ENCODE results near the gene HGF. TPM values are rescaled to one million over a fixed set of nuclear protein-coding genes. Genes with fewer than 3 reads are reported as not detected.

The HGF gene
- total and polyA plus RNA-seq, 2 of the 8 experiments (the other 6 are each of a cell fraction or from before 2014, with no cell fraction given): 0.05 to 0.60 TPM

DNA sequence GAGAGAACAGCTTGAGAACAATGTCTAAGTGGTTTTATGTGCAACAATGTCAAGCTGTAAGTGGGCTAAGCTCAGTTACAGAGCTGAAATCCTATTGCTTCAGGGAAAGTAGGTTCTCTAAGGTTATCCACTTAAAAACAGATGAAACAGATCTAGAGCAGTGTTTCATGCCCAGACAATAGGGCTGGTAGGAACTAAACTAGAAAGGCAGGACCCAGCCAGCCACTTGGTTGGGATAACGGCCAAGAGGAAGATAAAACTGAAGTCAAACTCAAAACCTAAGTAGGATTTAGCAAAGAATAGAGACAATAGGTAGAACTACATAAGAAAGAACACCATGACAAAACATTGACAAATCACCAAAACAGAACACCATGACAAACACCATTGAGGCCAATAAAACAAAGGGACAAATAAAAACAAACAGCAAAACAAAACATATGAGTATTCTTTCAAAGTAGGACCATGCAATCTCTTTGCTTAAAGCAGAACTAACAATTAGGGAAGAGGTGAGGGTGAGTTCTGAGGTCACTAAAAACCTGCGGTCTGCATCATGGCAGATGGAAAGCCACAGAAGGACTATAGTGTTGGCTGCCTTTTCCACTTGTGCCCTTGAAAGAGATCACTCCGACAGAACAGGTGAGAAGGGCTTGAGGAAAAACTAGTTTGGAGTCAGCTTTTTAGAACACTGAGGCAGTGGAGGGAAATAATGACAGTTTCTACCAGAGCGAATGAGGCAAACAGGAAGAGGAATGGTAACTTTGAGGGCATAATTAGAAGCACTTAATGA lies 81.0 kb downstream of the HGF start (continued):
- TF ChIP-seq HDAC2 (IDR thresholded peaks at IDR 0.05; ENCODE audit: borderline replicate concordance in 1 of 2, low read depth in 2 of 2, low read length in 2 of 2) (no peak), ZNF274 (IDR thresholded peaks at IDR 0.05; ENCODE audit: borderline replicate concordance, extremely low read depth, low read length) (no peak), POU5F1 (IDR thresholded peaks at IDR 0.05; ENCODE audit: low read depth, low read length) (no peak), EGR1 (IDR thresholded peaks at IDR 0.05; ENCODE audit: borderline replicate concordance, low read depth, low read length) (no peak), TAF1 (IDR thresholded peaks at IDR 0.05; ENCODE audit: low read depth, low read length) (no peak), BRCA1 (IDR thresholded peaks at IDR 0.05; ENCODE audit: low read depth, low read length) (no peak), GTF2F1 (IDR thresholded peaks at IDR 0.05; ENCODE audit: borderline replicate concordance, low read depth, low read length) (no peak)
